Liver (tissue), 9 donors: Measurements from ENCODE around the gene TANC1. TPM values are rescaled to one million over a fixed set of nuclear protein-coding genes. Genes with fewer than 3 reads are reported as not detected.

Experiments used
- DNase-seq: peaks from one replicate; pipeline ENCODE4 v3.0.0-alpha.2; 2017; ENCODE audit warnings: low spot score
- H3K27ac ChIP-seq, 2 donors: one replicate each; pipeline ENCODE4 v1.7.0; 2013; ENCODE audit warnings: inconsistent platforms in 2 of 2, low read length in 2 of 2, control low read depth in 1 of 2, low read depth in 1 of 2, mild to moderate bottlenecking in 1 of 2
- H3K27me3 ChIP-seq, 4 donors: one replicate each; pipeline versions ENCODE4 v1.6.1 to v1.7.0; 2013; ENCODE audit warnings: low read length in 3 of 4, inconsistent platforms in 1 of 4, mild to moderate bottlenecking in 1 of 4, moderate library complexity in 1 of 4; ENCODE audit not compliant: control insufficient read depth in 4 of 4, insufficient read depth in 4 of 4
- H3K36me3 ChIP-seq, 4 donors: one replicate each; pipeline versions ENCODE4 v1.6.1 to v1.7.0; 2013; ENCODE audit warnings: low read length in 3 of 4, mild to moderate bottlenecking in 3 of 4, low read depth in 1 of 4, moderate library complexity in 1 of 4; ENCODE audit not compliant: control insufficient read depth in 4 of 4, insufficient read depth in 3 of 4
- H3K4me1 ChIP-seq, 4 donors: one replicate each; pipeline versions ENCODE4 v1.6.1 to v1.7.0; 2013; ENCODE audit warnings: low read length in 3 of 4, mild to moderate bottlenecking in 3 of 4, moderate library complexity in 1 of 4; ENCODE audit not compliant: control insufficient read depth in 4 of 4, insufficient read depth in 4 of 4
- H3K4me3 ChIP-seq, 3 donors: one replicate each; pipeline versions ENCODE4 v1.6.1 to v1.7.0; 2013; ENCODE audit warnings: low read length in 3 of 3, control low read depth in 1 of 3, low read depth in 1 of 3, mild to moderate bottlenecking in 1 of 3
- H3K9ac ChIP-seq, 2 donors: one replicate each; pipeline ENCODE4 v1.7.0; 2013; ENCODE audit warnings: low read length in 2 of 2, mild to moderate bottlenecking in 2 of 2, moderate library complexity in 2 of 2, control low read depth in 1 of 2, low read depth in 1 of 2
- H3K9me3 ChIP-seq, 4 donors: one replicate each; pipeline versions ENCODE4 v1.6.1 to v1.7.0; 2013; ENCODE audit warnings: low read length in 3 of 4; ENCODE audit not compliant: control insufficient read depth in 4 of 4
- EGR1 ChIP-seq, 2 donors: IDR thresholded peaks; 2 replicates each; pipeline ENCODE4 v1.6.1; 2016 to 2018; ENCODE audit warnings: antibody characterized with exemption in 2 of 2, low read depth in 2 of 2
- FOXA1 ChIP-seq: IDR thresholded peaks from 2 replicates; pipeline ENCODE4 v1.6.1; 2016; ENCODE audit warnings: antibody characterized with exemption
- FOXA2 ChIP-seq: IDR thresholded peaks from 2 replicates; pipeline ENCODE4 v1.6.1; 2016; ENCODE audit warnings: antibody characterized with exemption
- GABPA ChIP-seq, 2 donors: IDR thresholded peaks in 1 of 2; conservative IDR thresholded peaks in 1 of 2; 2 replicates each; pipeline ENCODE4 v1.6.1; 2016; ENCODE audit warnings: antibody characterized with exemption in 2 of 2, mild to moderate bottlenecking in 1 of 2, moderate library complexity in 1 of 2
- HNF4A ChIP-seq, 2 donors: conservative IDR thresholded peaks; 2 replicates each; pipeline ENCODE4 v1.6.1; 2016; ENCODE audit warnings: antibody characterized with exemption in 2 of 2, mild to moderate bottlenecking in 2 of 2
- JUND ChIP-seq, 2 donors: IDR thresholded peaks; 2 replicates each; pipeline ENCODE4 v1.6.1; 2016; ENCODE audit warnings: antibody characterized with exemption in 2 of 2
- NR2F2 ChIP-seq: IDR thresholded peaks from 2 replicates; pipeline ENCODE4 v1.6.1; 2016; ENCODE audit warnings: antibody characterized with exemption
- RAD21 ChIP-seq, 2 donors: IDR thresholded peaks; 2 replicates each; pipeline ENCODE4 v1.6.1; 2016; ENCODE audit warnings: antibody characterized with exemption in 2 of 2, mild to moderate bottlenecking in 2 of 2
- SP1 ChIP-seq: IDR thresholded peaks from 2 replicates; pipeline ENCODE4 v1.6.1; 2018; ENCODE audit warnings: antibody characterized with exemption, mild to moderate bottlenecking
- TAF1 ChIP-seq: conservative IDR thresholded peaks from 2 replicates; pipeline ENCODE4 v1.6.1; 2016; ENCODE audit warnings: antibody characterized with exemption, mild to moderate bottlenecking
- YY1 ChIP-seq: IDR thresholded peaks from 2 replicates; pipeline ENCODE4 v1.6.1; 2016; ENCODE audit warnings: antibody characterized with exemption, mild to moderate bottlenecking
- whole genome bisulfite sequencing: extraction: QIAGEN DNeasy Blood & Tissue Kit; methylation state at CpG from one replicate; pipeline ENCODE4 v1.1.7; 2013; 5-methylcytosine and 5-hydroxymethylcytosine counted together
- polyA plus RNA-seq, 2 donors: library from polyadenylated mRNA; stranded (reverse) in 1 of 2; unstranded in 1 of 2; fragments of 200-250 nt in 1 of 2; fragments of >200 nt in 1 of 2; fragmentation: Nextera tagmentation in 1 of 2; extraction: Ambion mirVana in 1 of 2; gene quantifications; one replicate each; pipeline versions ENCODE4 v1.2.1 to v1.2.3, GENCODE V29; 2013 to 2015
- total RNA-seq, 2 donors: library from RNA; depleted of rRNA; stranded (reverse); fragments of >200 nt; gene quantifications; one replicate each; pipeline ENCODE4 v1.2.3, GENCODE V29; 2014
- TF ChIP-seq, protein P1 (sequence below): fragments of 150-350 bp; IDR thresholded peaks from 2 replicates; pipeline ENCODE4 v1.5.1; 2017; ENCODE audit warnings: improper control_type of control experiment, low read depth, low read length; ENCODE audit not compliant: missing input control
- TF ChIP-seq, protein P2 (sequence below): IDR thresholded peaks from 2 replicates; pipeline ENCODE4 v1.6.1; 2016; ENCODE audit warnings: antibody characterized with exemption
- TF ChIP-seq, protein P3 (sequence below): IDR thresholded peaks from 2 replicates; pipeline ENCODE4 v1.6.1; 2016; ENCODE audit warnings: antibody characterized with exemption
- TF ChIP-seq, protein P4 (sequence below): IDR thresholded peaks from 2 replicates; pipeline ENCODE4 v1.6.1; 2016; ENCODE audit warnings: antibody characterized with exemption
- donor health status: healthy.
- donor health status: healthy.
- donor health status: healthy.
- donor health status: healthy.
- donor health status: healthy.

Gene TANC1
- total and polyA plus RNA-seq, 4 donors: 3.7 to 17.7 (median 5.2) TPM

DNA sequence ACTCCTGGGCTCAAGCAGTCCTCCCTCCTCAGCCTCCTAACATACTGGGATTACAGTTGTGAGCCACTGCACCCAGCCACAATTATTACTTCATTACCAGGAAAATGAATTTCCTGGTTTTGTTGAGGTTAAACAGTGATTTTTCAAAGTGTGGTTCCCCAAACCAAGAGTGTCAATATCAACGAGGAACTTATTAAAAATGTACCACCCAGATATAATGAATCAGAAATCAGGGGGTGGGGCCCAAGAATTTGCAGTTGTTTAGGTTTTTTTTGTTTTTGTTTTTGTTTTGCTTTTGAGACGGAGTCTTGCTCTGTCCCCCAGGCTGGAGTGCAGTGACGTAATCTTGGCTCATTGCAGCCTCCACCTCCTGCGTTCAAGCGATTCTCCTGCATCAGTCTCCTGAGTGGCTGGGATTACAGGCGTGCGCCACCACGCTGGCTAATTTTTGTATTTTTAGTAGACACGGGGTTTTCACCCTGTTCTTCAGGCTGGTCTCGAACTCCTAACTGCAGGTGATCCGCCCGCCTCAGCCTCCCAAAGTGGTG lies 224.0 kb downstream of the TANC1 start:
- H3K36me3 ChIP-seq: peaks cover 0 to 9% (median 3%) of the 10 kb centered on the region in 4 donors
- H3K27ac ChIP-seq: no peak overlapping the region
- no peaks in the 10 kb centered on the region for H3K9me3 ChIP-seq
- H3K4me1 ChIP-seq: no peaks in the 10 kb centered on the region
- no peaks in the 10 kb centered on the region for H3K27me3 ChIP-seq
- TF ChIP-seq, protein P1, sequence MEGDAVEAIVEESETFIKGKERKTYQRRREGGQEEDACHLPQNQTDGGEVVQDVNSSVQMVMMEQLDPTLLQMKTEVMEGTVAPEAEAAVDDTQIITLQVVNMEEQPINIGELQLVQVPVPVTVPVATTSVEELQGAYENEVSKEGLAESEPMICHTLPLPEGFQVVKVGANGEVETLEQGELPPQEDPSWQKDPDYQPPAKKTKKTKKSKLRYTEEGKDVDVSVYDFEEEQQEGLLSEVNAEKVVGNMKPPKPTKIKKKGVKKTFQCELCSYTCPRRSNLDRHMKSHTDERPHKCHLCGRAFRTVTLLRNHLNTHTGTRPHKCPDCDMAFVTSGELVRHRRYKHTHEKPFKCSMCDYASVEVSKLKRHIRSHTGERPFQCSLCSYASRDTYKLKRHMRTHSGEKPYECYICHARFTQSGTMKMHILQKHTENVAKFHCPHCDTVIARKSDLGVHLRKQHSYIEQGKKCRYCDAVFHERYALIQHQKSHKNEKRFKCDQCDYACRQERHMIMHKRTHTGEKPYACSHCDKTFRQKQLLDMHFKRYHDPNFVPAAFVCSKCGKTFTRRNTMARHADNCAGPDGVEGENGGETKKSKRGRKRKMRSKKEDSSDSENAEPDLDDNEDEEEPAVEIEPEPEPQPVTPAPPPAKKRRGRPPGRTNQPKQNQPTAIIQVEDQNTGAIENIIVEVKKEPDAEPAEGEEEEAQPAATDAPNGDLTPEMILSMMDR: no peak
- no peak for TF ChIP-seq GABPA (IDR thresholded peaks at IDR 0.05 in 1 of 2, conservative IDR thresholded peaks at IDR 0.05 in 1 of 2)
- TF ChIP-seq, protein P2, sequence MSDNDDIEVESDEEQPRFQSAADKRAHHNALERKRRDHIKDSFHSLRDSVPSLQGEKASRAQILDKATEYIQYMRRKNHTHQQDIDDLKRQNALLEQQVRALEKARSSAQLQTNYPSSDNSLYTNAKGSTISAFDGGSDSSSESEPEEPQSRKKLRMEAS: no peak
- TF ChIP-seq NR2F2: no peak
- TF ChIP-seq, protein P3, sequence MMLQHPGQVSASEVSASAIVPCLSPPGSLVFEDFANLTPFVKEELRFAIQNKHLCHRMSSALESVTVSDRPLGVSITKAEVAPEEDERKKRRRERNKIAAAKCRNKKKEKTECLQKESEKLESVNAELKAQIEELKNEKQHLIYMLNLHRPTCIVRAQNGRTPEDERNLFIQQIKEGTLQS: no peak
- TF ChIP-seq TAF1: no peak
- no peak overlapping the region for H3K9ac ChIP-seq
- no peak for DNase-seq
- H3K4me3 ChIP-seq: no peak overlapping the region
- 93% methylated on average over 12 of the region's 12 CpGs for WGBS

DNA sequence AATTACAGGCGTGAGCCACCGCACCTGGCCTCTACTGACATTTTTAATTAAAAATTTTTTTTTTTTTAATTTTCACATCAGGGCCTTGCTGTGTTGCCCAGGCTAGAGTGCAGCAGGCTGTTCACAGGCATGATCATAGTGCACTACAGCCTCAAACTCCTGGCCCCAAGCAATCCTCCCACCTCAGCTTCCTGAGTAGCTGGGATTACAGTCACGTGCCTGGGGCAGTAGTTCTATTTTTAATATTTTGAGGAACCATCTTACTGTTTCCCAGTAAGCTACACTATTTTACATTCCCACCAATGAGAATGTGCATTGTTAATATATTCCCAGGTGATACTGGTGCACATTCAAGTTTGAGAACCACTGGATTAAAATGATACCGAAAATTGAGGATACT lies 225.4 kb downstream of the TANC1 start:
- Histone ChIP-seq H3K9ac (no peak overlapping the region), H3K9me3 (no peaks in the 10 kb centered on the region), H3K4me1 (no peaks in the 10 kb centered on the region), H3K27ac (no peak overlapping the region), H3K4me3 (no peak overlapping the region), H3K36me3 (peaks cover 0 to 11% (median 3%) of the 10 kb centered on the region in 4 donors), H3K27me3 (no peaks in the 10 kb centered on the region)
- no peak for DNase-seq
- 93% methylated on average over 4 of the region's 4 CpGs for WGBS
- no peak for TF ChIP-seq YY1
- TF ChIP-seq GABPA (IDR thresholded peaks at IDR 0.05 in 1 of 2, conservative IDR thresholded peaks at IDR 0.05 in 1 of 2): no peak
- TF ChIP-seq, protein P4, sequence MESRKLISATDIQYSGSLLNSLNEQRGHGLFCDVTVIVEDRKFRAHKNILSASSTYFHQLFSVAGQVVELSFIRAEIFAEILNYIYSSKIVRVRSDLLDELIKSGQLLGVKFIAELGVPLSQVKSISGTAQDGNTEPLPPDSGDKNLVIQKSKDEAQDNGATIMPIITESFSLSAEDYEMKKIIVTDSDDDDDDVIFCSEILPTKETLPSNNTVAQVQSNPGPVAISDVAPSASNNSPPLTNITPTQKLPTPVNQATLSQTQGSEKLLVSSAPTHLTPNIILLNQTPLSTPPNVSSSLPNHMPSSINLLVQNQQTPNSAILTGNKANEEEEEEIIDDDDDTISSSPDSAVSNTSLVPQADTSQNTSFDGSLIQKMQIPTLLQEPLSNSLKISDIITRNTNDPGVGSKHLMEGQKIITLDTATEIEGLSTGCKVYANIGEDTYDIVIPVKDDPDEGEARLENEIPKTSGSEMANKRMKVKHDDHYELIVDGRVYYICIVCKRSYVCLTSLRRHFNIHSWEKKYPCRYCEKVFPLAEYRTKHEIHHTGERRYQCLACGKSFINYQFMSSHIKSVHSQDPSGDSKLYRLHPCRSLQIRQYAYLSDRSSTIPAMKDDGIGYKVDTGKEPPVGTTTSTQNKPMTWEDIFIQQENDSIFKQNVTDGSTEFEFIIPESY: no peak
- no peak for TF ChIP-seq EGR1 (IDR thresholded peaks at IDR 0.05; ENCODE audit: low read depth in 2 of 2)
- no peak for TF ChIP-seq NR2F2
- TF ChIP-seq, protein P1: no peak
- no peak for TF ChIP-seq HNF4A (conservative IDR thresholded peaks at IDR 0.05)
- no peak for TF ChIP-seq JUND (IDR thresholded peaks at IDR 0.05)
- no peak for TF ChIP-seq SP1
- TF ChIP-seq FOXA1: no peak
- TF ChIP-seq FOXA2: no peak
- TF ChIP-seq, protein P3: no peak
- no peak for TF ChIP-seq RAD21 (IDR thresholded peaks at IDR 0.05)
